ENCODE measurements around the gene MSI2. TPM values are rescaled to one million over a fixed set of nuclear protein-coding genes. Genes with fewer than 3 reads are reported as not detected.

MSI2 gene
- total RNA-seq, 1 donor, result 23.2 TPM

DNA sequence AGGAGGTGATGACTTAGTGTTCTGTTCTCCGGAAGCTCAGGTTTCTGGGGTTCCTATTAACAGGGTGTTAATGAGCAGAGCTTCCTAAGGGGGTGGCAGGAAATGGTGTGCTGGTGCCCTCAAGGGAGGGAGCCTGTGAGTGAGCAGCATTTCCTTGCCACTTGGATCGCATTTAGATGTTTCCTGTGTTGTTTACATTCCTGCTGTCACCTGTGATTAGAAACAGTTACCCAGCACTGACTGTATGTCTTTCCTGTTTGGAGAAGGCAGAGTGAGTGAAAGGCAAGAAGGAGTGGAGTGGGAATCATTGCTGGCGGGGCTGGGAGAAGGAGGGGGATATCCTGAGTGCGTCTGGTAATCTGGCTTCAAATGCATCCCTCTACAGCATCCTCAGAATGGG, 274.2 kb downstream of the MSI2 start:
- H3K79me2 ChIP-seq (ENCODE audit: insufficient read depth, low read length), result no peaks in the 10 kb centered on the region
- H3K4me1 ChIP-seq (ENCODE audit: insufficient read depth, low read length), result no peaks in the 10 kb centered on the region
- H3K36me3 ChIP-seq (ENCODE audit: insufficient read depth, low read length), result no peaks in the 10 kb centered on the region
- no peak overlapping the region for H3K4me2 ChIP-seq (ENCODE audit: insufficient read depth, low read length)
- no peaks in the 10 kb centered on the region for H3K27me3 ChIP-seq (ENCODE audit: insufficient read depth, low read length)
- TF ChIP-seq, protein P1, sequence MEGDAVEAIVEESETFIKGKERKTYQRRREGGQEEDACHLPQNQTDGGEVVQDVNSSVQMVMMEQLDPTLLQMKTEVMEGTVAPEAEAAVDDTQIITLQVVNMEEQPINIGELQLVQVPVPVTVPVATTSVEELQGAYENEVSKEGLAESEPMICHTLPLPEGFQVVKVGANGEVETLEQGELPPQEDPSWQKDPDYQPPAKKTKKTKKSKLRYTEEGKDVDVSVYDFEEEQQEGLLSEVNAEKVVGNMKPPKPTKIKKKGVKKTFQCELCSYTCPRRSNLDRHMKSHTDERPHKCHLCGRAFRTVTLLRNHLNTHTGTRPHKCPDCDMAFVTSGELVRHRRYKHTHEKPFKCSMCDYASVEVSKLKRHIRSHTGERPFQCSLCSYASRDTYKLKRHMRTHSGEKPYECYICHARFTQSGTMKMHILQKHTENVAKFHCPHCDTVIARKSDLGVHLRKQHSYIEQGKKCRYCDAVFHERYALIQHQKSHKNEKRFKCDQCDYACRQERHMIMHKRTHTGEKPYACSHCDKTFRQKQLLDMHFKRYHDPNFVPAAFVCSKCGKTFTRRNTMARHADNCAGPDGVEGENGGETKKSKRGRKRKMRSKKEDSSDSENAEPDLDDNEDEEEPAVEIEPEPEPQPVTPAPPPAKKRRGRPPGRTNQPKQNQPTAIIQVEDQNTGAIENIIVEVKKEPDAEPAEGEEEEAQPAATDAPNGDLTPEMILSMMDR (IDR thresholded peaks at IDR 0.05; ENCODE audit: extremely low read depth, low read depth, low read length), result no peak
- no peak for DNase-seq (ENCODE audit: insufficient read length, low spot score, missing footprints)
- no peak overlapping the region for H3K4me3 ChIP-seq (ENCODE audit: insufficient read depth, low read length)
- no peaks in the 10 kb centered on the region for H4K20me1 ChIP-seq (ENCODE audit: insufficient read depth, low read length)
- no peak overlapping the region for H2AFZ ChIP-seq (ENCODE audit: low read length)
- no peak overlapping the region for H3K27ac ChIP-seq (ENCODE audit: low read depth, low read length)
- no peaks in the 10 kb centered on the region for H3K9me3 ChIP-seq (ENCODE audit: low read depth, low read length)

DNA sequence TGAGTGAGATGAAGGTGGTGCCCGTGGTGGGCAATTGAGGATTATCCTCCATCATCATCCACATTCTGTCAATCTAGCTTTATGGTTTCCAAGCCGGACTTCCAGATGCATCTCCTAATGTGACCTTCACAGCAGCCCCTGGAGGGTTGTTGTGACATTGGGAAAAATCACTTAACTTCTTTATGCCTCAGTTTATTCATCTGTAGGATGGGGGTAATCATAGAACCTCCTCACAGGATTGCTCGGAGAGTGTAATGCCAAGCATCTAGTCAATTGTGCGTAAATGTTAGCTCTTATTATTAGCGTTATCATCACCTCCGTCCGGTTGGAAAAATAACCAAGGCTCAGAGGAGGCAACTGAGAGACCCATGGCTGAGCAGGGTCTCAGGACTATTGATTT, 274.8 kb downstream of the MSI2 start:
- TF ChIP-seq, protein P1 (IDR thresholded peaks at IDR 0.05; ENCODE audit: extremely low read depth, low read depth, low read length), result no peak
- Histone ChIP-seq H3K36me3 (ENCODE audit: insufficient read depth, low read length) (no peaks in the 10 kb centered on the region), H3K9me3 (ENCODE audit: low read depth, low read length) (no peaks in the 10 kb centered on the region), H3K79me2 (ENCODE audit: insufficient read depth, low read length) (no peaks in the 10 kb centered on the region), H4K20me1 (ENCODE audit: insufficient read depth, low read length) (no peaks in the 10 kb centered on the region), H3K27me3 (ENCODE audit: insufficient read depth, low read length) (no peaks in the 10 kb centered on the region), H3K4me1 (ENCODE audit: insufficient read depth, low read length) (no peaks in the 10 kb centered on the region), H3K4me2 (ENCODE audit: insufficient read depth, low read length) (no peak overlapping the region), H3K27ac (ENCODE audit: low read depth, low read length) (no peak overlapping the region), H3K4me3 (ENCODE audit: insufficient read depth, low read length) (no peak overlapping the region), H2AFZ (ENCODE audit: low read length) (no peak overlapping the region)
- DNase-seq (ENCODE audit: insufficient read length, low spot score, missing footprints), result no peak

DNA sequence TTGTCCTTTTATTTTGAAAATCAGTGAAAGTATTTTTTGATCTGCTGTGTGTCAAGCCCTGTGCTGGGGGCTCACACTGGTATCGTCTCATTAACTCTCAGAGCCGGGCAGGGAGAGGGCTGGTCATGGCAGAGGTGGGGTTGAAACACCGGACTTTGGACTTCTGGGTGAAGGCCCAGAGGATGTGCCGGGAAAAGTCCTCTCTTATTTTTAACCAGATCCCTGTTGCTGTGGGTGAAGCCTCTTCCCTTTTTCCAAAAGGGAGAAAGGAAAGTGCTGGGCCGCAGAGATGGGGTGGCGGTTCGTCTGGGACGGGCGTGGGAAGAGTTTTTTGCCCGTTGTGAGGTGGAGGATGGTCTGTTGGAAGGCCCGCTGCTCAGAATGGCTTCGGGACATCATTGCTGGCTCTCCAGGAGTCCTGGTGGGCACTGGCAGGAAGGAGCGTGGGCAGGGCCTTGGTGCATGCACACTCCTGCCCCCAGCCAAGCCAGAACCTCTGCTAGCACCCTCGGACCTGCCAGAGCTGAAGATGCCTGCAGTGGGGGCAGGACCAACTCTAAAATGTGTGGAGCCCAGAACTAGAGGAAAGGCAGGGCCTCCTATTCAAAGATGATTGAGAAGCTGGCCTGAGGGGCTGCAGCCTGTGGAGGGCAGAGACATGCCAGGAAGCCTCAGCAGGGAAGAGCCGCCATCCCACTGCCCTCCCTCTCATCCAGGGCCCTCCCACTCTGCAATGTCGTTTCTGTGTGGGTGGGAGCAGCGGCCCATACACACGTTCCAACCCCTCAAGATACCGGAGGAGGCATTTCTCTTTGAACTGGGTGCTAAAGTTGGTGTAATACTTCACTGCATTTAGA, 275.6 kb downstream of the MSI2 start:
- H3K79me2 ChIP-seq (ENCODE audit: insufficient read depth, low read length), result no peaks in the 10 kb centered on the region
- H3K4me3 ChIP-seq (ENCODE audit: insufficient read depth, low read length), result no peak overlapping the region
- no peak overlapping the region for H2AFZ ChIP-seq (ENCODE audit: low read length)
- no peaks in the 10 kb centered on the region for H3K27me3 ChIP-seq (ENCODE audit: insufficient read depth, low read length)
- no peaks in the 10 kb centered on the region for H4K20me1 ChIP-seq (ENCODE audit: insufficient read depth, low read length)
- H3K27ac ChIP-seq (ENCODE audit: low read depth, low read length), result no peak overlapping the region
- no peaks in the 10 kb centered on the region for H3K4me1 ChIP-seq (ENCODE audit: insufficient read depth, low read length)
- TF ChIP-seq, protein P1 (IDR thresholded peaks at IDR 0.05; ENCODE audit: extremely low read depth, low read depth, low read length), result no peak
- H3K4me2 ChIP-seq (ENCODE audit: insufficient read depth, low read length), result no peak overlapping the region
- no peaks in the 10 kb centered on the region for H3K36me3 ChIP-seq (ENCODE audit: insufficient read depth, low read length)
- H3K9me3 ChIP-seq (ENCODE audit: low read depth, low read length), result no peaks in the 10 kb centered on the region
- DNase-seq (ENCODE audit: insufficient read length, low spot score, missing footprints), result no peak

DNA sequence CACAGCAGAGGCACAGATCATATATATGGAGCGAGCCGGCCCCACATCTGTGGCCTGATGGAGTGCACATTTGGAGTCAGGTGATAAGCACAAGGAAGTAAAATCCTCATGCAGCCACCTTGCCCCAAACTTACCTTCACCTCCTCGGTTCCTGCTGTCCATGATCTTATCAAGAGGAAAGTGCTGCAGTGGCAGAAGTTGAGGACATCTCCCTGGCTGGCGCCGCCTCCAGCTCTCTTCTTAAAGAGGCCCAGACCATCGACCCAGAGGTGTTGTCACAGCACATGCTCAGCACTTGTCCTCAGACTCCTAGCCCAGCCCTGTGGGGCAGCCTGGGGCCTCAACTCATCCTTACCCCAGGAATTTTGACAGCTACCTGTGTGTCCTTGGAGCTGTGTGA, 276.2 kb downstream of the MSI2 start:
- TF ChIP-seq, protein P1 (IDR thresholded peaks at IDR 0.05; ENCODE audit: extremely low read depth, low read depth, low read length), result no peak
- no peaks in the 10 kb centered on the region for H3K27me3 ChIP-seq (ENCODE audit: insufficient read depth, low read length)

More for the DNA sequence above, 276.2 kb downstream of the MSI2 start:
- DNase-seq (ENCODE audit: insufficient read length, low spot score, missing footprints), result no peak
- H2AFZ ChIP-seq (ENCODE audit: low read length), result no peak overlapping the region
- no peak overlapping the region for H3K4me2 ChIP-seq (ENCODE audit: insufficient read depth, low read length)
- no peaks in the 10 kb centered on the region for H3K36me3 ChIP-seq (ENCODE audit: insufficient read depth, low read length)
- no peaks in the 10 kb centered on the region for H3K79me2 ChIP-seq (ENCODE audit: insufficient read depth, low read length)
- H3K27ac ChIP-seq (ENCODE audit: low read depth, low read length), result no peak overlapping the region
- no peak overlapping the region for H3K4me3 ChIP-seq (ENCODE audit: insufficient read depth, low read length)
- H3K9me3 ChIP-seq (ENCODE audit: low read depth, low read length), result no peaks in the 10 kb centered on the region
- no peaks in the 10 kb centered on the region for H3K4me1 ChIP-seq (ENCODE audit: insufficient read depth, low read length)
- H4K20me1 ChIP-seq (ENCODE audit: insufficient read depth, low read length), result no peaks in the 10 kb centered on the region
